AG04450 (cell line): ENCODE data around the gene WRAP73. TPM values are rescaled to one million over a fixed set of nuclear protein-coding genes. Genes with fewer than 3 reads are reported as not detected.

Source experiments
- CTCF ChIA-PET: fragments of 300-600, 350-600 bp; formaldehyde crosslinking; extraction: SDS; loops from one replicate; lab custom pipeline; 2022; ENCODE audit warnings: antibody characterized with exemption, inconsistent platforms; lab: Charles Lee
- POLR2A ChIA-PET: fragments of 350-600 bp; formaldehyde crosslinking; extraction: SDS; loops from one replicate; lab custom pipeline; 2021; ENCODE audit warnings: antibody characterized with exemption, inconsistent platforms; lab: Yijun Ruan, JAX
- DNase-seq: peaks from one replicate; pipeline ENCODE4 v3.0.0-alpha.2; 2011; ENCODE audit warnings: low read depth, low spot score
- H3K27ac ChIP-seq: one replicate; pipeline ENCODE4 v1.5.1; 2012; ENCODE audit warnings: low read depth, low read length, control low read depth
- H3K27me3 ChIP-seq: one replicate; pipeline ENCODE4 v1.6.0; 2012; ENCODE audit warnings: low read length; ENCODE audit not compliant: control insufficient read depth, insufficient read depth
- H3K4me3 ChIP-seq: 2 replicates; pipeline ENCODE4 v1.5.1; 2011; ENCODE audit warnings: mild to moderate bottlenecking, low read depth, low read length, control low read depth
- H3K9me3 ChIP-seq: 2 replicates; pipeline ENCODE4 v1.5.1; 2012; ENCODE audit warnings: low read length; ENCODE audit not compliant: control insufficient read depth, insufficient read depth
- polyA plus RNA-seq: library from polyadenylated mRNA; depleted of rRNA; stranded (reverse); fragments of >200 nt; gene quantifications from 2 replicates; pipeline ENCODE4 v1.2.3, GENCODE V29; 2011
- TF ChIP-seq, protein P1 (sequence below): IDR thresholded peaks from 2 replicates; pipeline ENCODE4 v1.5.1; 2011; ENCODE audit warnings: low read depth, low read length, control low read depth, inconsistent platforms

WRAP73 gene
- polyA plus RNA-seq, 1 experiment: 14.1 TPM

DNA sequence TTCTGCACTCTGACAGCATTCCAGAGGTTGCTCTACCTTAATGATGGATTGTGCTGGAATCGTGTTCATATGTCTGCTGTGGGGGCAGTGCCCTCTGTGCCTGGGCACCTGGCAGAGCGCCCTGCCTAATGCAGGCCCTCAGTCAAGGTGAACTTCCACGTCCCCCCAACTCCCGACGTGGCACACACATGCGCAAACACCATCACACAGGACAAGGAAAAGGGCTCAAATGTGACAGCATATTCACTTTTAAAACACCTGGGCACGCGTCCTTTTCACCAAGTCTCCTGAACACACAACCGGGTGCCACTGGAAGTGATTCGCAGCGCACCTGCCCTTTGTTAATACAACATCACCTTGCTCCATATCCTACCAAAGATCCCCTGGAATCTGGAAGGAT is 13.4 kb downstream of the WRAP73 start:
- H3K27ac ChIP-seq: no peak overlapping the region
- CTCF ChIA-PET: interaction anchor here (1.8 kb wide), 1 partner anchor 17 kb away, joined by 6 read pairs; no protein-coding TSS in a partner anchor
- H3K27me3 ChIP-seq: no peaks in the 10 kb centered on the region
- POLR2A ChIA-PET: no interaction called here
- H3K4me3 ChIP-seq: no peak overlapping the region
- no peaks in the 10 kb centered on the region; the same call in 1 of the 2 replicates for H3K9me3 ChIP-seq
- no peak for DNase-seq
- TF ChIP-seq, protein P1, sequence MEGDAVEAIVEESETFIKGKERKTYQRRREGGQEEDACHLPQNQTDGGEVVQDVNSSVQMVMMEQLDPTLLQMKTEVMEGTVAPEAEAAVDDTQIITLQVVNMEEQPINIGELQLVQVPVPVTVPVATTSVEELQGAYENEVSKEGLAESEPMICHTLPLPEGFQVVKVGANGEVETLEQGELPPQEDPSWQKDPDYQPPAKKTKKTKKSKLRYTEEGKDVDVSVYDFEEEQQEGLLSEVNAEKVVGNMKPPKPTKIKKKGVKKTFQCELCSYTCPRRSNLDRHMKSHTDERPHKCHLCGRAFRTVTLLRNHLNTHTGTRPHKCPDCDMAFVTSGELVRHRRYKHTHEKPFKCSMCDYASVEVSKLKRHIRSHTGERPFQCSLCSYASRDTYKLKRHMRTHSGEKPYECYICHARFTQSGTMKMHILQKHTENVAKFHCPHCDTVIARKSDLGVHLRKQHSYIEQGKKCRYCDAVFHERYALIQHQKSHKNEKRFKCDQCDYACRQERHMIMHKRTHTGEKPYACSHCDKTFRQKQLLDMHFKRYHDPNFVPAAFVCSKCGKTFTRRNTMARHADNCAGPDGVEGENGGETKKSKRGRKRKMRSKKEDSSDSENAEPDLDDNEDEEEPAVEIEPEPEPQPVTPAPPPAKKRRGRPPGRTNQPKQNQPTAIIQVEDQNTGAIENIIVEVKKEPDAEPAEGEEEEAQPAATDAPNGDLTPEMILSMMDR: no peak

DNA sequence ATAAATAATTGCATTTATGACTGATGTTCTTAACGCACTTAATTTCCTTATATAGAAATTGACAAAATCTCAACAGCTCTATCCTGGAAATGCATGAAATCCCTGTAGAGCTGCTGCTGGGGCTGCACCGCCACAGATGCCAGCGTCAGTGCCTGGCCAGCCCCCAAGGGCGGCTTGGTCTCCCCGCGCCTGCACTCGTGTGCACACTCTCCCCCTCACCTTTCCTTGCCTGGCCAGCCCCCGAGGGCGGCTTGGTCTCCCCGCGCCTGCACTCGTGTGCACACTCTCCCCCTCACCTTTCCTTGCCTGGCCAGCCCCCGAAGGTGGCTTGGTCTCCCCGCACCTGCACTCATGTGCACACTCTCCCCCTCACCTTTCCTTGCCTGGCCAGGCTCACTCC is 13.8 kb downstream of the WRAP73 start:
- ChIA-PET POLR2A (no interaction called here), CTCF (interaction anchor here (0.7 to 1.8 kb wide), 2 partner anchors 17 to 183 kb away, joined by 3 to 6 read pairs; no protein-coding TSS in a partner anchor)
- TF ChIP-seq, protein P1: no peak
- no peaks in the 10 kb centered on the region; the same call in 1 of the 2 replicates for H3K9me3 ChIP-seq
- no peak for DNase-seq
- H3K27ac ChIP-seq: no peak overlapping the region
- H3K4me3 ChIP-seq: no peak overlapping the region
- no peaks in the 10 kb centered on the region for H3K27me3 ChIP-seq

DNA sequence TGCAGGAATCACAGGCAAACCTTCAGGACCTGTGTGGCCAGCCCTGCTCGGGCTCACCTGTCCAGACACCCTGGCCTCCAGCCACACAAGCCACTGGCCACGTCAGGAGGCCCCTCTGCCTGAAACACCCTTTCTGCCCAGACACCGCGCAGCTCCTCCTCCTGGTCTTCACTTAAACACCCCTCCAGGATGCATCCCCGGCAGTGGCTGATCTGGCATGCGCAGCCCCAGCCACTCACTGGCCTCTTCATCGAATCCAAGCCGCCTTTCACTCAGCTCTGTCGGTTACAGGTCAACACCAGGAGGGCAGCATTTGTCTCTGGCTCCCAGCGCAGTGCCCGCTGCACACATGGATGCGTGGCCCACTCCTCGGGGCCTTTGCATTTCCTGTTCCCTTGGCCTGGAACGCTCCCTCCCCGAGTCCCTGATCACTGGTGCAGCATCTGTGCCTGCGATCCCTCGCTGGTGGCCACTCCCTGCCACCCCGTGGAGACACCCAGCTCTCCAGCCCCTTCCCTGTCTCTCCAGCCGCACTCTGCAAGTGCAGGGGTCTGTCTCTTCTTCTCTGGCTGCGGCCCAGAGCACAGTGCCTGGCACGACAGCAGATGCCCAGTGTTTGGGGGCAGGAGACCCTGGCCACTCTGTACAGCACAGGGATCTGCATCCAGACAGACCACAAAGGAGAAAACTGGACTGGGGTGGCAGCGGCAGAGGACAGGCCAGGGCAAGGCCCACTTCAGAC is 15.7 kb downstream of the WRAP73 start:
- no peaks in the 10 kb centered on the region for H3K27me3 ChIP-seq
- ChIA-PET POLR2A (no interaction called here), CTCF (no interaction called here)
- H3K9me3 ChIP-seq: no peaks in the 10 kb centered on the region; the same call in 1 of the 2 replicates
- DNase-seq: no peak
- H3K27ac ChIP-seq: no peak overlapping the region
- TF ChIP-seq, protein P1: no peak
- no peak overlapping the region for H3K4me3 ChIP-seq

DNA sequence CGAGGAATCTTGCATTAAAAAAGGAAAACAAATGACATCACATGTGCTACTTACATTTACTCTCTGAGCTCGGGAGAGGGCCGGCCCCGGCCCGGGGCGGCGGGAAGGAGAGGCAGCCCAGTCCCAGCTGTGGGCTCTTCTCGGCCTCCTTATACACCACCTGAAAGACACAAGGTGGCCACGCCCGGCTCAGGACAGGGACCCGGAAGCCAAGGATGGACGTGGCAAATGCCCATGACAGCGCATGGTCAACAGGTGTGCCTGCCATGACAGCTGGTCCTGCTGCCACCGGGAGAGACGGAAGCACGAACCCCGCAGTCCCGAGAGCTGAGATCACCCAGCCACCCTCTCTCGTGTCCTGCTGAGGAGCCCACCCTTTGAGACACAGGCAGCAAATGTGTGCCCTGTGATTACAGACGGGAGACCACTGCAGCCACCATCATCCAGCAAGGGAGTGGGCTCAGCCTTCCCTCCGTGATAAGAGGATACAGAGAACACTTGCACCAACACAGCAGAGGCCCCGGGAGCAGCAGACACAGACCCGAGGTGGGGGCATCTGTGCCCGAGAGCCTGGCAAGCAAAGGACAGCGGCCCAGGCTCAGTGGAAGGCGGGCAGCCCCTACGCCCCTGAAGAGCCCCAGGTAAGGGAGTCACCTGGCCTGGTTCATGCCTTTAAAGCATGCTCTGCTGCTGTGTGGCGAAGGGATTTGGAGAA is 16.4 kb downstream of the WRAP73 start:
- no peaks in the 10 kb centered on the region for H3K9me3 ChIP-seq
- TF ChIP-seq, protein P1: no peak
- no peak overlapping the region for H3K27ac ChIP-seq
- CTCF ChIA-PET: interaction anchor here (0.7 kb wide), 1 partner anchor 96 kb away, joined by 3 read pairs; no protein-coding TSS in a partner anchor
- no peak for DNase-seq
- H3K4me3 ChIP-seq: no peak overlapping the region
- POLR2A ChIA-PET: no interaction called here
- H3K27me3 ChIP-seq: no peaks in the 10 kb centered on the region
